Right kidney (tissue), 1 donor: ENCODE results near the gene CREG2.

ENCODE experiments used
- DNase-seq: peaks from one replicate; pipeline ENCODE4 v3.0.0-alpha.2; 2016

Gene CREG2

GRCh38 chr2:101409699-101410098, 22.4 kb upstream of the CREG2 start:
- DNase-seq = no peak

DNA sequence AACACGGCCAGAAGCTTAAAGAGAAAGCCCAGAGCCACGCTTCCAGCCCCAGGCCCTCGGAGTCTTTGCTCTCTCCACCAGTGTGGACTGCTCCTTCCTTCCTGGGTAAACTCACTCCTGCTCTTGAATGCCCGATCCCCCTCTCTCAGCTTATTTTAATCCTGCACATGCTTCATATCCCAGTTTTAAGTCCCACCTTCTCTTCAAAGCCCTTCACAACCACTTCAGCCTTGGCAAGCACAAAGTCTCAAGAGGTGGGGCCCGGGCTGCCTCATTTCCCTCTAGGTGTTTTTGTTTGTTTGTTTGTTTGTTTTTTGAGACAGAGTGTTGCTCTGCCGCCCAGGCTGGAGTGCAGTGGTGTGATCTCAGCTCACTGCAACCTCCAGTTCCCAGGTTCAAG, 21.6 kb upstream of the CREG2 start:
- no peak for DNase-seq

- DNase-seq = no peak
These were observed 18.1 kb upstream of the CREG2 start for GRCh38 chr2:101405351-101405899.

DNA sequence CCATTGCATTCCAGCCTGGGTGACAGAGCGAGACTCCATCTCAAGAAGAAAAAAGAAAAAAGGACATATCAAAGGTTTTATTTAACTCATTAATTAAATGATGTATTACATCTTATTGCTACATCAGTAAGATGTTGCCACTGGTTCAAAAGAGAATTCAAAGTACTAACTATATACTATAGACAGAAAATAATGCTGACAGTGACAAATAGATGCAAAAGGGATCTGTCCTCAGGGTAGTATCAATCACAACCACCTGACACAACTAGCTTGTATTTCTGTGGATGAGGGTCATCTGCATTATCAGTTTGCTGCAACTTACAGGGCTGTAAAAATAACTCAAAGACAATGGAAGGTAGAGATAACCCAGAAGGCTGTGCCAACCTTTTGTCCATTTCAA, 16.4 kb upstream of the CREG2 start:
- no peak for DNase-seq

DNA sequence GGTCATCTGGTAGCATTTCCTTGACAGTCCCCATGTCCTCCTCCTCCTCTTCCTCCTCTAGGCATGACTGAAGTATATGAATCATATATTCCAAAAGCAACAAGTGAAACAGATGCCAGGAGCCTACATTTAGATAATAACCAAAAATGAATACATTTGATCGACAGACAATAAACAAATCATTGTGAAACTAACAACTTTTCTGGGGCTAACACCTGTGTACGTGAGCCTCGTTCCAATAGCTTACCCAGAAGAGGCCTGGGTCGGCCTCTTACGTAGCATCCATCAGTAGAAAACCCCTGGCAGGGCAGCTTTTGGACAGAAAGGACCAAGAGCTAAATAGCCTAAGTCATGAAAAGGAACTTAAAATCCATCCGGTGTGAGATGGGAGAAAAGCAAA, 15.3 kb upstream of the CREG2 start:
- no peak for DNase-seq

DNA sequence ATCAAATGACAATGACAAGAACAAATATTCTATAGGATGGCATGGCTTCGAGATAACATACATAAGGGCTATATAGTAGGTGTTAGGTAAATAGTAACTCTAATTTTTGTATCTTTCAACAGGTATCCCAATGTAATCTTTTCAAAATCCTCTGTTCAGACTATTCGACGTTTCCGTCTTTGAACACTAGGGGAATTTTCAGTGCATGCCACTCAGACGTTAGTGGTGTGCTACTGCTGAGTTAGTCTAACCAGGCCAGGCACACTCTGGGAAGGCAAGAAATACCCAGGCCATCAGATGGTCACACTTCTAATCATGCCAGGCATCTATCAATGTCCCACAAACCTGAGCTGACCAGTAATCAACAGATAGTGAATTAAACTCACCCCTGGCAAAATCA, 14.6 kb upstream of the CREG2 start:
- DNase-seq = no peak

DNA sequence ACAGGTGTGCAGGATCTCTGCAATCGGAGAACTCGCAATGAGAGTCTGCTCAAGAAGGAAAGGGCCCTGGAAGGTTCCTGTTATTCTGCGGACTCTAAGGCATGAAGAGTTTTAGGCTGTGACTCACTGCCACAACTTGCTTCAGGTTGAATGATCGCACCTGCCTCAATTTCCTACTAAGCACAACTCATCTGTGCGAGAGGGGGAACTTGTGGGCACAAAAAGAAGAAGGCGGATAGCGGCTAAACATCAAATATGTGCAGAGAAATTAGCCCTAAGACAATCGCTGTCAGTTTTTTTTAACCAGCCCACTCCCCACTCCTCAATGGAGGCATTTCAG, 14.0 kb upstream of the CREG2 start:
- no peak for DNase-seq

DNA sequence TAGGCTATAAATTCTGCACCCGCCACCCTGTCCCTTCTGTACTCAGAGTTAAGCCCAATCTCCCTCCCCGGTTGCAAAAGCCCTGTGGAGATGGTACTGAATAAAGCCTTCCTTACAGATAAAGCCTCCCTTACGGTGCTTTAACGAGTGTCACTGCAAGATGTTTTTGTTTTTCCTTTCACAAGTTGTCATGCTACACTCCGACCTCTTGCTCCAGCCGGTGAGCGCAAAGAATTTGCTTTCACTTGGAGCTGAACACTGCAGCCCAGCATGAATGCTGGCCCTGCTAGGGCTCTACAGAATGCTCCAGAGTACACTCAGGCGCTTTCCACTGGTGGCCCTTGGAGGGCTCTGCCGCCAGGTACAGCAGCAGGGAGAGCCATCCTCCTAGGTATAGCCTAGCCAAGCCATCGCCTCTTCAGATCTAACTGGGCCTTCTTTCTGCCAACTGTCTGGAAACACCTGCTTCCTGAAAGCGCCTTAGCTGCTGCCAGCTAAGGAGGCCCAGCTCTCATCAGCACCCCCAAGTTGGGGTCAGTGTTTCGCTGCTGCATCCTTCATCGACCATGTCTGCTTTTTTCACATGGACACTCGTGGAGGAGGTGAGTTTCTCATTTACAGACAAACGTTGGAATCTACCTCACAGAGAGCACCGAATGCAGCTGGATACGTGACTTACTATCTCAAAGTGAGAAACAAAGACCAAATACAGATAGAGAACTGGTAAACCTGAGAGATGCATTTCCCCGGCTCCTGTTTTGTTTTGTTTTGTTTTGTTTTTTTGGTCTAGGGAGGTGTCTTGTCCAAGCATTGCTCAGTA, 13.4 kb upstream of the CREG2 start:
- no peak for DNase-seq

DNA sequence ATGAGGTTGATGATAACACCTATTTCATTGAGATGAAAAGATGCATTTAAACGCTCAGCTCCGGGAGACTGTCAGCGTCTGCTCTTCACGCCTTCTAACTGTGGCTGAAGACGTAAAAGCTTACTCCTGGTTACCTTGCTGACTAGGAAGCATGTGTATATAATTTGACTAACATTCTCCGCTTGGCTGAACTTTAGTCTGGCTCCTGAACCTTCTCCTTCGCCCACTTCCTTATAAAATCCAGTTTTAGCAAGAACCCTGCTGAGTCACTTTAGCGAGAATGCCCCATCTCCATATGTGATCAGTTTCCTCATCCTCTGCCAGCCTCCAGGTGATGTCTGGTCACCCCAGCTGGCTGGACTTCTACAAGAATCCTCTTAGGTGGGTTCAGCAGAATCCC, 12.7 kb upstream of the CREG2 start:
- no peak for DNase-seq

- DNase-seq = no peak
These were observed 11.9 kb upstream of the CREG2 start for GRCh38 chr2:101399021-101399799.

- no peak for DNase-seq
These were observed 11.0 kb upstream of the CREG2 start for GRCh38 chr2:101398116-101398821.

DNA sequence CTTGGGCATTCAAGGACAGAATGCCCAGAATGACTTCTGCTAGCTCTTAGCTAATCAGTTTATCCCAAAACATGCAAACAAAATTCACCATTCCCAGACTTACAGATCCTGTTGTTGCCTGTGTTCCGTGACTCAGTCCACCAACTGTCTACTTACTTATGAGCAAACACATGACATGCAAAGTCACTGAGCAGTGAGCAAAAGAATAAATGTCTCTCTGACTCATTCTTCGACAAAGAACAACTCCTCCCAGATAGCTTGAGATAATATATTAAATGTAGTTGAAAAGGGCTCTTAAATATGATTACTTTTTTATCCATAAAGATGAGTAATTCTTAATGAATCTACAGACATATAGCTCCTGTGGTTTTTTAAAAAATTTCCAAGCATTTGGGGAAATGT, 9.0 kb upstream of the CREG2 start:
- no peak for DNase-seq

DNA sequence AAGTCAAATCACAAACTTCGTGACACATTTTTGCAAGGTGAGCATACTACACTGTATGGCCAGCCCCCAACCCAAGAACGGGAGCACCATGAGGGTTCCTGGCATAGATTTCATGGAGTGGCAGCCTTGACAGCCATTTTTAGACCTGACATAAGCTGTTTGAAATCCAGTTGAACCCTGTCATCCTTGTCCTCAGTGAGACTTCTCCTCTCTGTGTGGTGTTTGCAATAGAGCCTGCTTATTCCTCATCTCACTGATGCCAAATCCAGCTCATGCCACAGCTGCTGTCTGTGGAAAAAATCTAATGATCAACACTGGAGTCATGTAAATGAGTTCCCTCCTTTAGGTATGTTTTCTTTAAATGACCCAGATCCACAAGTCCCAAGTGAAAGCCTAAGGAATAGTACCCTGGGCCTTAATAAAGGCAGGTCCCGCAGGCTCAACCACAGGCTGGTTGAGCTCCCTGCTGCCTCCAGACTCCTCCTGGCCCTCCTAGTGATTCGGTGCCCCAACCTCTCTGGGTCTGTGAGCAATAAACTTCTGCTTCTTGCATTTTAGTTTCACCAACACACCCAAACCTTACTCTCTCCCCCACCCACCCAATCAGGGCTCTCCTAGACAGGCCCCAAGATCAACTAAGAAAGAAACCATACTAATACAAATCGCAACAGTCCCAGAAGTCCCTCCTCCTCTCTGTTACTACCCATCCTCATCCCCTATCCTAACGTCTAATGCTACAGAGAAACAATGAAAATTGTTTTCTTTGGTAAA, 8.4 kb upstream of the CREG2 start:
- DNase-seq = no peak

DNA sequence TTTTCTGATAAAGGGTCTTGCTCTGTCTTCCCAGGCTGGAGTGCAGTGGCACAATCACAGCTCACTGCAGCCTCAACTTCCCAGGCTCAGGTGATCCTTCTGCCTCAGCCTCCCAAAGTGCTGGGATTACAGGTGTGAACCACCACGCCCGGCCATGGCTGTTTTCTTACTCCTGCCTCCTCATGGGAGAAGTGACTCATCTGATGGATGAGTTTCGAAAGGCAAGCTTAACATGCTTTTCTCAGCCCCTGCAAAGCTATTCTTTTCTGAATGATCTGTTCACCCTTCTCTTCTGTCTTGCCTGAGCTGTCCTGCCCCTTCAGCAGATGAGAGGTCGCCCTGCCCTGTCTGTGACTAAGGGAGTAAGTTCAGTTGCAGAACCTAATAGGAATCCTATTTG, 929 bp upstream of the CREG2 start:
- DNase-seq = no peak

GRCh38 chr2:101386599-101387150, 628 bp downstream of the CREG2 start:
- DNase-seq = peak; percentile 42

- DNase-seq = no peak
These were observed 4.2 kb downstream of the CREG2 start for GRCh38 chr2:101383016-101383541.

DNA sequence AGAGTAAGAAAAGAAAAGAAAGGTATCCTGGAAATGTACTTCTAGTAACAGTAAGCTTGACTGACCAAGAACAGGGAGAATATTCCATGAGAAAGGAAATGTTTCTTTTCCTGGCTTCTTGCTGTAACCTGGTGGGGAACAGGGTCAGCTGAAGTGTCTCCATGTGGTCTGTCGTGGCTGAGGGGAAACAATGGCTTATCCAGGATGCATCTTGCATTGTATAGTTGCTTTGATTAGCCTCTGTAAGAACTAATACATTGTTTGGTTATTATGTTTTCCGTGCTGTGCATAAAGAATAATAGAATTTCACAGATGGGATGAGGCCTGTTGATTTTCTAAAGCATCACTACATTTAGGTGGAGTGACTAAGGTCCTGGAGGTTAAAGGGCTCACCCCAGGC, 4.9 kb downstream of the CREG2 start:
- DNase-seq = no peak

- DNase-seq = no peak
These were observed 6.9 kb downstream of the CREG2 start for GRCh38 chr2:101380376-101380775.

DNA sequence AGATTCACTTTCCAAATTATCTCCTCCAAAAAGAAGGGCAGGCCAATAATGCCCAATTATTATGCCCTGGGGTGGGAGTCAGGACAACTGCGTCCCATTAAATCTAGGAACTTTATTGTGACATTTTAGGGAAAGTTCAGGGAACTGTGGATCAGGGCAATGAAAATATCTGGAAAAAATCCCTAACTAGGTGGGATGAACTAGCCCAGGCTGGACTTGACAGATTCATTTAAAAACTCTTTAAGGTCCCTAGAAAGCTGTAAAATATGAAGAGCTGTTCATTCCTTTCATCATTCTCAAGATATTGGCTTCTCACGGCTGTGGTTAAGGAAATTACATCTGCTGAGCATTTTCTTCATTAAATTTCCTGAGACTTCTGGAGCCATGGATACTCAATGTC, 8.2 kb downstream of the CREG2 start:
- DNase-seq = no peak

DNA sequence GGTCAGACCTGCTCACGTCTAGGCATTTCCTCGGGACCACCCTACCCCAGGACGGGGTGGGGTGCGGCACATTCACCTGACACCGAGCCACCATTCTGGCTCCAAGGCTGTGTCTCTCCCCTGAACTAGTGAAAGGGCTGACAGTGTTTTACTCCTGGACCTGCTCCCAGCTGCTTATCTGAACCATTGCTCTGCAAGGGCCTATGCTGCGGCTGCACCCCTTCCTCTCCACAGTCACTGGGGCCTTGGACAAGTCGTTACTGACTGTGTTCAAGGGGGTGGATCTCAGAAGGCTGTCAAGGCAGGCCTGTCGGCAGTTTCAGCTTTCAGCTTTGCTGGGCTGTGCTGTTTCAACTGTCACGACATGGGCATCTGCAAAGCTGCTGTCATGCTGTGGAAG, 11.7 kb downstream of the CREG2 start:
- no peak for DNase-seq

DNA sequence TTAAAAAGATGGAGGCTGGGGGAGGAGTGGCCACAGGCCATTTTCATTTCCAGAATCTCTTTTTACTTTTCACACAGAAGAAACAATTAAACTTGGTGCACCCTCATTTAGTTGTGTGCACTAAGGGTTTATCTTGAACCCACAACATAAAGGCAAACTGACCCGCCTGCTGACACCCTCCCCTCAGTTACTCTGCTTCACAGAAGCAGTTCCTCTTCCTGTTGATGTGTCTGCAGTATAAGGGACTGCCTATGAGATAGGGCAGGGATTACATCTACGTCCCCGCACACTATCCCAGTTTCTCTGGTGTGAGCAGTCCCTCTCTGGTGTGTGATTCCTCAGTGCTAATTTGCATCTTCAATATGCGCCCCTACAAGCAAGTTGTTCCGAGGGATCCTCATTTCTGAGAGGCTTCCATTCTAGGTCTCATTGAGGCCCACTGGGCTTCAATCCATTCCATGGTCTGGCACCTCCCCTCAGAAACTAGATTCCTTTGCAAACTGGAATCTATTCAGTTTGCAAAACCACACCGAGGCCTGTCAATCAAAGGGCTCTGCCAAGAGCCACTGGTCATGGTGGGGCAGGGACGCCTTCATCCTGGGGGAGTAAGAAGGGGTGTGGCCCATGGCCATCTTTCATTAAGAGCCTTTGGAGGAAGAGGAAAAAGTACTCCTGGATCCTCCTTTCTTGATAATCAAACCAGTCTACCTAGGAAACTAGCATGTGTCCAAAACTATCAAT, 12.3 kb downstream of the CREG2 start:
- no peak for DNase-seq
